ENCODE data around the gene TRIP13.

The TRIP13 gene

DNA sequence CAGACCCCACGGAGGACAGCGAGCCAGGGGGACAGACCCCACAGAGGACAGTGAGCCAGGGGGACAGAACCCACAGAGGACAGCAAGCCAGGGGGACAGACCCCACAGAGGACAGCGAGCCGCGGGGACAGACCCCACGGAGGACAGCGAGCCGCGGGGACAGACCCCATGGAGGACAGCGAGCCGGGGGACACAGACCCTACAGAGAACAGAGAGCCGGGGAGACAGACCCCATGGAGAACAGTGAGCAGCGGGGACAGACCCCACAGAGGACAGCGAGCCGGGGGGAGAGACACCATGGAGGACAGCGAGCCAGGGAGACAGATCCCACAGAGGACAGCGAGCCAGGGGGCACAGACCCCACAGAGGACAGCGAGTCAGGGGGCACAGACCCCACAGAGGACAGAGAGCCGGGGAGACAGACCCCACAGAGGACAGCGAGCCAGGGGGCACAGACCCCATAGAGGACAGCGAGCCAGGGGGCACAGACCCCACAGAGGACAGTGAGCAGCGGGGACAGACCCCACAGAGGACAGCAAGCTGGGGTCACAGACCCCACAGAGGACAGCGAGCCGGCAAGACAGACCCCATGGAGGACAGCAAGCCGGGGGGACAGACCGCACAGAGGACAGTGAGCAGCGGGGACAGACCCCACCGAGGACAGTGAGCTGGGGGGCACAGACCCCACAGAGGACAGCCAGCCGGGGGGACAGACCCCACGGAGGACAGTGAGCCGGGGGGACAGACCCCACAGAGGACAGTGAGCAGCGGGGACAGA is 37.5 kb upstream of the TRIP13 start:
- no peak for DNase-seq

DNA sequence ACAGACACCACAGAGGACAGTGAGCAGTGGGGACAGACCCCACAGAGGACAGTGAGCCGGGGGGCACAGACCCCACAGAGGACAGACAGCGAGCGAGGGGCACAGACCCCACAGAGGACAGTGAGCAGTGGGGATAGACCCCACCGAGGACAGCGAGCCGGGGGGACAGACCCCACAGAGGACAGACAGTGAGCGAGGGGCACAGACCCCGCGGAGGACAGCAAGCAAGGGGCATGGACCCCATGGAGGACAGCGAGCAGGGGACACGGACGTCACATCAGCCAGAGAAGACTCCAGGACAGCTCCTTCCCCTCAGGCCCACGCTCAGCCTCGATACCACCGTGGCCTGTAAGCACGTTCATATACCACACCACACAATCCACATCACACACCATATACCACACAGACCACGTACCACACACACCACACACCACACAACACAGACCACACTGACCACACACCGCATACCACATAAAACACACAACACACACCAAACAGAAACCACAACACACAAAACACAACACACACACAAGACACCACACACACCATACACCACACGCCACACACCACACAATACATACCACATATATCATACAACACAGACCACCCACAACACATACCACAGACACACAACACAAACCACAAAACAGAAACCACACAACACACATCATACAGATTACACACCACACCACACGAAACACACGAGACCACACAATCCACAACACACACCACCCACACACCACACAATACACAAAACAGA is 36.7 kb upstream of the TRIP13 start:
- no peak for DNase-seq

DNA sequence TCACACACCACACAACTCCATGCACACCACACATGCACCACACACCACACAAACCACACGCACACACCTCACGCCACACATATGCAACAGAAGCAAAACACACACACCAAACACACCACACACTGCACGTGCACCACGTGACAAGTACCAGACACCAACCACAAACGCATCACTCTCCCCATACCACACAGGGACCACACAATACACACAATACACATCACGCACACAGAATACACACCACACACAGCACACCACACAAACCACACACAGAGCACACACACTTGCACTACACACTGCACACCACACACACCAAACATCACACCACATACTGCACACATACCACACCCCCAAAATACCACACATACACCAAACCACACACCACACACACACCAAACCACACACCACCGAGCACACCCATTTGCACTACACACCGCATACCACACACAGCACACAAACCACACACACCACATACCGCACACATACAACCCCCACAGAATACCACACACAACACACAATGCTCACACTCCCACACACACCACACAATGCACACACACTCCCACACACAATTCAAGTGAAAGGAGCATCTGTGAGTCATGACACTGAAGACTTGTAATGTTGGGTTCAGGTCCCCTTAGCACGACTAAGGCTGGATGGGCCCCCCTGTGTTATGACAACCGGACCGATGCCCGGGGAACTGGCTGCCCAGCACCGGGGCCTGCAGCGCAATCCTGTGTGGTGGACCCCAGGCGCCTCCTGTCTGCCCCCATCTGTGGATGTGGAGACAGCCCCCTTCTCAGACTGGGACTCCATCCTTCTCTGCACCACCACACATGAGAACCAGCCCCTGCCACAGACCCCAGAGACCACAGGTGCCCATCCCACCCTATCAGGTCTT is 35.9 kb upstream of the TRIP13 start:
- no peak for DNase-seq

DNA sequence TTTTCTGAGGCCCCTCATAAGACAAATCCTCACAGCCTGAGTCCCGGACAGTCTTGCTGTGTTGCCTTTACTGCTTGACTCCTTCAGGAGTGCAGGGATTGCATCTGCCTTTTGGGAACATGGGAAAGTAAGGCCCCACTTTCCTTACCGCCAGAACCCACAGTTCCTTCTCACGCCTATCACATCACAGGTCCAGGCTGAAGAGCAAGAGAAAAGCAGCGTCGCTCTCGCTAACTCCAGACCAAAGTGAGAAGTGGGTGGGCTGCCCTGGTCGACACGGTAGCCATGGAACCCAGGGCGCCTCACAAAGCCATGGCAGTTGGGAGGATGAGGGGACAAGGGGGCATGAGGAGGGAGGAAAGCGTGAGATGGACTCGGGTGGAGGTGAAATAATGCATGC is 34.0 kb upstream of the TRIP13 start:
- DNase-seq = no peak

DNA sequence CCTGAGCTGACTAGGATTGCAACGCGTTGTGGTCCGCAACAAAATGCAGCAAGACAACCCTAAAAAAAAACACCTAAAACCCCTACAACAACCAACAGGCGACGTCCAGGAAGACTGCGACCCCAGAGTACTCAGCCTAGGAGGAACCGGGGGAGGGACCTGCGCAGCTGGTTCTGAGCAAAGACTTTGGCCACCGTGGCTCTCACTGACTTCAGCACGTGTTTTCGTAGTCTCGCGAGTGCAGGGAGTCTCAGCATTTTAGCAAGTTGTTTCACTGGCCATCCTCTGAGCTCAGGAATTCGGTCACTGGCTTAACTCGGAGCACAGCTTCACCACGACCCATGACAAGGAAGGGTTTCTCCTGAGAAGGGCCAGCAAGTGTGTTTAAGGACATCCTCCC is 33.3 kb upstream of the TRIP13 start:
- no peak for DNase-seq

DNA sequence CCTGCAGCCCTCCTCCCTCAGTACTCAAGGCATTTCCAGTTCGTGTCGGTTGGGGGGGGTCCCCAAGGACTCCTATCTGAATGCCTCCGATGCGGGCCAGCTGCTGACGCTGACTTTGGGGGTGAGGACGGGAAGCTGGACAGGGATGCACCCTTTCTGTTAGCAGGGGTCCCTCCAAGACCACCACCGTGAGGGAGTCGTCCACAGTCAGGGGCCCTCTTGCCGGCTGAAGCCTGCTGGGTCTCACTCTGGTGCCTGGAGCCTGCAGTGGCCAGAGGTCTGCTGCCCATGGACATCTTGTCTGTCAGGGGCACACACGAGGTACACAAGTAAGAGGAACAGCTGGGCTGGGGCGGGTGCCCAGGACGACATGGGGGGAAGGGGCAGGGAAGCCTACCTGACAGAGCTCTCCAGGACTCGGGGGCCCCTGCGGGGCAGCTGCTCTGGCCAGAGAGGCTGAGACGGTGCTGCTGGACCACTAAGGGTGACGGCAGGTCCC is 32.8 kb upstream of the TRIP13 start:
- DNase-seq = no peak

DNA sequence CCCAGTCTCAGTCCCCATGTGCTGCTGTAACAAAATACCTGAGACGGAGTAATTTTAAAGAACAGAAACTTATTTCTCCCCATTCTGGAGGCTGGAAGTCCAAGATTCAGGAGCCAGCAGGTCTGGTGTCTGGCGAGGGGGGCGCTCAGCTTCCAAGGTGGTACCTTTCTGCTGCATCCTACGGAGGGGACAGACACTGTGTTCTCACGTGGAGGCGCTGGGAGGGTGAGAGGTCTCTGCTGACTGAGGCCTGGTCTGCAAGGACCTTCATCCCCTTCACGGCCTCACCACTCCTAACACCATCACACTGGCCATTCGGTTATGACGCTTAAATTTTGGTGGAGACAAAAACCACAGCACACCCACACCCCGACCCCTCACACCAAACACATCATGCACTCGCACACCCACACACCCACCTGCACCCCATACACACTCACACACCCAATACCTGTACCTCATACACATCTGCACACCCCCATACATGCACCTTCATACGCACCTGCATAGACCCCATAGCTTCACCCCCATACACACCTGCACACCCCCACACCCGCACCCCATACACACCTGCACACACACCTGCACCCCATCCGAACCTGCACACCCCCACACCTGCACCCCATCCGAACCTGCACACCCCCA is 32.1 kb upstream of the TRIP13 start:
- no peak for DNase-seq

DNA sequence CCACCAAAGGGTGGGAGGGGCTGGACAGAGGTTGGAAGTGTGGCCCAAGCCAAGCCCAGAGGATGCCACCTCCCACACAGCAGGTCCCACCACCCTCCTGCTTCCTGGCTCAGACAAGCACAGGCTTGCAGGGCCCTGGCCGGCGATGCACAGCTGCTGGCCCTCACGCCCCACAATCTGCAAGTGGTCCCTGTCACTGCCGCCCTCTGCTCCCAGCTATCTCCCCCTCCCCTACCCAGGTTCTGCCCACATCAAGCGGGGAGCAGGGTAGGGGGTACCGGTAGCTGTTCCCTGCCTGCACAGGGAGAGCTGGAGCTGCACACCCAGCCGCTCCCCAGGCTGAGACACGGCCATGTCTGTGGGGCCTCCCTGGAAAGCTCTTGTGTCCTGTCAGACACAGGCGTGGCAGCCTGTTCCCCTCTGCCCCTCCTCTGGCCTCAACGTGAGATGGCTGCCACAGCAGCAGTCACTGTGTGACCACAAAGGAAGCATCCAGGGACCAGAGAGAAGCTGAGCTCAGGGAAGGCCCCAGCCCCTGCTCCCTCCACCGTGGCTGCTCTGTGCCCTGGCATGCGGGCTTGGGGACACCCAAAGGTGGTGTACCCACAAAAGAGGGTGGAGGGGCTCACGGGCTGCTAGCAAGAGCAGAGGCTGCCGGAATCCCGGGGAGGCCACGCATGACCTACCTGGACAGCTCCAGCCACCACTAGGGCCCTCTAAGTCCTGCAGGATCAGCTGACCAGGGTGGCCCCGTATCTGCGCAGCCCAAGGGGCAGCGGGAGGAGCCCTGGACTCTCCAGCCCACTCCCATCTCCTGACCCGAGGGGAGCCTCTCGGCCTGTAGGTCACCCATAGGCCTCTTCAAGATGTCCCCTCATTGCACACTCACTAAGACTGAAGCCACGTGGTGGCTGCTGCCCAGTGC is 31.0 kb upstream of the TRIP13 start:
- no peak for DNase-seq

DNA sequence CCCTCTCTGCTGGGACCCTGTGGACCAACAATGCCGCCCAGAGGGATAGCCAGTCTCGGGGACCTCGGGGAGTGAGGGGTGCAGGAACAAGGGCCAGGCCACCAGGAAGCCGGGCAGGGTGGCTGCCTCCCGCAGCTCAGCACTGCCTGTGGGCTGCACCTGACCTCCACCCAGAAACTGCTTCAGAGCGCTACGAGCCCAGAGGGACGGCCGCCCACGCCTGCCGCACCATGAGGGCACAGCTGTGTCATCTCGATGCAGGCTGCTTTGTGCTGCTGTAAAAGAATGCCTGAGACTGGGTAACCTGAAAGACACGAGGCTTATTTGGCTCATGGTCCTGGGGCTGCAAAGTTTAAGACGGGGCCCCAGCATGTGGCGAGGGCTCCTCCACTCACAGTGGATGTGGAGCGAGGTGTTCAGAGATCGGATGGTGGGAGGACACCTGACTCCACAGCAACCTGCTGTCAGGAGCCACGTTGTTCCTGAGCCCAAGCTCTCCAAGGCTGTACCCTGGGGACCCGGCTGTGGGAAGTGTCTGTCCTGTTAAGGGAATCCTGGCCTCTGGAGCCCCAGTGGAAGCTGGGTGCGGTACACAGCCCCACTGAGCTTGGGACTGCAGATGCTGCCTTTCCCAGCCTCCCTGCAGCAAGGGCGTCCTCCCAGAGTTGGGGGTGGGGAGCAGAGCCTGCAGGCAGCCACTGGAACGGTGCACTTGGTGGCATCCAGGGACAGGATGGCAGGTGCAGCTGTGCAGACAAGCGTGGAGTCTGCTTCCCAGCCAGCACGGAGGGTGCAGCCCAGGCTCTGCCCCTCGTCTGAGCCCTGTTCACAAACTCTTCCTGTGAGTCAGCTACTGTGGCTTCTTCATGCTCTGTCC is 30.1 kb upstream of the TRIP13 start:
- DNase-seq = no peak

DNA sequence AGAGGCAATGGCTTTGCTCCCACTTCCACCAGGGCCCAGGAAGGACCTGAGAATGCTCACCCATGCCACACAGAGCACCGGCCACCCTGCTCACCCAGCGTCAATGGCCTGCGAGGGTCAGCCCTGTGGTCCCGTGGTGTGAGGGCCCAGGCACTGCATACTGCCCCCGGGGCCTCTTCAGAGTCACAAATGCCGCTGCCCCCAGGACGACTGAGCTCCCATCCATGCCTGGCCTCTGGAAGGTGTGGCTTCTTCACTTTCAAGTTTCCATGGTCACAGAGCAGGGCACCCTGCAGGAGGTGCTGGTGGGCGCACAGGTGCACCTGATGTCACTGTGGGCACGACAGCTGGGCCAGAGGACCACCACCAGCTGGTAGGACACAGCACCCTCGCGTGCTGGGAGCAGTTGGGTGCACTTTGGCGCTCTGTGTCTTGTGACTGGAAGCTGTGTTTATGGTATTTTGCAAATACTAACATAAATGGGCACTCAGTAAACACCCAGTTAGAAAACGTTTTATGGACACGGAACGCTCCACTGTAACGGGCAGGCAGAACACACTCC is 29.4 kb upstream of the TRIP13 start:
- no peak for DNase-seq

DNA sequence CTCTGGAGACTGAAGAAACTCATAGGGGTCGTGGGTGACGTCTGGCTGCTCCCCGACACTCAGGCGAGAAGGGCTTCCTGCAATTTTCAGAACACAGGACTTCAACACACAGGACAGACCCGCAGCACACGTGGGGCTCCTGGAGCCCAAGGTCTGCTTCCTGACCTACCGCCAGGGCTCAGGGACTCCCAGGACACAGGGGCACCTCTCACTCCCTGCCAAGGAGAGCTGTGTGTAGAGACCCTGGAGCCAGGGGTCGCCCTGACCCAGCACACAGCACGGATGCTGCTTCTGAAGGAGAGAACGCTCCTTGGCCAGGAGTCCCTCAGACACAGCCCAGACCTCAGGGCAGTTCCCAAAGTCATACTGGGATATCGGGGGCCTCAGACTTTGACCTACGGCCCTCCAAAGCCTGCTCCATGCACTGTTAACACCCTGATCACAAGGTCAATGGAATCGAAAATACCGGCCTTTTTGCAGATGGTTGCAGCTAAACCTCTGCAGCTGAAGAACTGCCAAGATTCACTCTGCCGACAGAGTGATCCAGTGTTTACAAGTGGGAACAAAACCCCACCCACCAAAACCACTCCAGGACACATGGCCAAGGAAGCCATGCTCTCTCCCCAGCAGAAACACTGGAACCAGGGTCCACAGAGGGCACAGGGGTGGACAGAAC is 28.1 kb upstream of the TRIP13 start:
- DNase-seq = no peak

DNA sequence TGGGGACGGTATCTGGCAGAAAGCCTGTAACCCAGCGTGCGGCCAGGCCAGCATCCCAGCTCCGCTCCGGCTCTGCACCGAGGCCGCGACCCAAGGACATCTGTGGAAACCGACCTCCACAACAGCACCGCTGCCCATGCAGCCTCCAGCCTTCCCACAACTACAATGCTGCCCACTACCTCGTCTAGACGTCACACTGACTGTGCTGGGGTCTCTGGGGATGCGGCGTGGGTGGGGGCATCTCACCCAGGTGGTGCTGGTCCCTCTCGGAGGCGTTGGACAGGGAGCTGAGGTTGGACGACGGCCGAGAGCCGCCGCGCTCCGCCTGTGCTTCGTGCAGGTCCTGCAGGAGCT is 27.5 kb upstream of the TRIP13 start:
- DNase-seq = no peak

DNA sequence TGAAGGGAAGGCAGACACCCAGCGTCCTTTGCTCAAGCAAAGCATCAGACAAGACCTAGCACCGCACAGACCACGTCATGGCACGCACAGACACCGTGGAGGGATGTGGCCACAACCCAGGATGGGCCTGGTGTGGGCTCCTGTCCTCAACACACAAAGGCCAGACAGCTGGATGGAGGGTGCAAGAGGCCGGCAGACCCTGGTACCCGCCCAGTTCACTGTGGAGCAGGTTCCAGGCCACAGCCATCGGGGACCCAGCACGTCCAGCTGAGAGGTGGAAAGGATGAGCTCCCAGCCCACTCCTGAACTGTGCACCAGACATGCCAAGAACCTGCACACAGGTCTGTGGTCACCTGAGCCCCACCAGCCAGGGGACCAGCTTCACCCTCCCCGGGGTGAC is 26.9 kb upstream of the TRIP13 start:
- no peak for DNase-seq

DNA sequence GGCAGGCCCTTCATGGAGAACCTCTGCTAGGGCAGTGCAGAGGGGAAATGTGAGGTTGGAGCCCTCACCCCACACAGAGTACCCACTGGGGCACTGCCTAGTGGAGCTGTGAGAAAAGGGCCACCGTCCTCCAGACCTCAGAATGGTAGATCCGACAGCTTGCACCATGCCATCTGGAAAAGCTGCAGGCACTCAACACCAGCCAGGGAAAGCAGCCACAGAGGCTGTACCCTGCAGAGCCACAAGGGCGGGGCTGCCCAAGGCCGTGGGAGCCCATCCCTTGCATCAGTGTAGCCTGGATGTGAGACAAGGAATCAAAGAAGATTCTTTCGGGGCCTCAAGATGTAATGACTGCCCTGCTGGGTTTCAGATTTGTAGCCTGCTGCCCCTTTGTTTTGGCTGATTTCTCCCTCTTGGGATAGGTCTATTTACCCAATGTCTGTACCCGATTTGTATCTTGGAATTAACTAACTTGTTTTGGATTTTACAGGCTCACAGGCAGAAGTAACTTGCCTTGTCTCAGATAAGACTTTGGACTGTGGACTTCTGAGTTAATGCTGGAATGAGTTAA is 25.3 kb upstream of the TRIP13 start:
- no peak for DNase-seq

DNA sequence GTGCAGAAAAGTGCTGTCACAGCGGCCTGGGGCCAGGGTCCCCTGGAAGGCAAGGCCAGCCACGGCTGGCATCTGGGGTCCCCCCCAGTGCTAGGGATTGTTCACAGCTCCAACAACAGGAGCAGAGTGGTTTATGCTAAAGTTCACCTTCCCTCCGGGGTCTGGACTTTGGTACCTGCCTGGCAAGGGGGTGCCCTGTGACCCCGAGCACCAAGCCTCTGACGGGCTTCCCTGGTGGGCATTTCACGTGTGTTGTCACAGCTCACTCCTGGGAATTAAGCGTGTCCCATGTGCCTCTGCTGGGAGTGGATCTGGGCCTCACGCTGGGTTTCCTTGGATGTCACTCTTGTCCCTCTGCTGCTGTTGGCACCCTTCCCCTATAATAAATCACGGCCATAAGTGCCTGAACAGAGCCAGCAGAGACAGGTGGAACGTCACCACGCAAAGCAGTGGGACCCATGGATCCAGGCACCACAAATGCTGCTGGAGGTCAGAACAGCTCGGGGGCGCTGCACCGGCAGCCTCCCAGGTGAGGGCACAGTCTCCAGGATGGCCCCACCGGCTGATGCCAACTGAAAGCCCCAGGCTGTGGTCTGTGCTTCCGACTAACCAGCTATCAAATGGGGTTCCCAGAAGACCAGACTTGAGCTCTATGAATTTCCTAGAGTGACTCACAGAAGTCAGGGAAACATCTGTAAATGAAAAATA is 24.1 kb upstream of the TRIP13 start:
- no peak for DNase-seq

DNA sequence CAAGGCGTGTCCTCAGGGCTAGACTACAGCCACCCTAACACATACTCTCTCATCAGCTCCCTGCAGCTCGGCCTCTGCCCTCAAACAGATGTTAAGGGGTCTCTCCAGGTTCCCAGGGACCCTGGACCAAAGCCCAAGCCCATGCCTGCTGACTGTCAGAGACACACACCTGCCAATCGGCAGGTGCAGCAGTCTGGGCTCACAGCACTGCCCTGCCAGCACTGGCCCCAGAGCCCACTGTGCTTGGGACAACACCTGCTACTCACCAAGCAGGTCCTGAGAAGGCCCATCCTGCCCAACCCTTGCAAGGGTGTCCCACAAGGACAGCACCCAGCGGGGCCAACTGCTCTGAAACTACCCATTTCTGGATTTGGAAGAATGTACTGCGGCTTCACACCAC is 21.7 kb upstream of the TRIP13 start:
- no peak for DNase-seq

DNA sequence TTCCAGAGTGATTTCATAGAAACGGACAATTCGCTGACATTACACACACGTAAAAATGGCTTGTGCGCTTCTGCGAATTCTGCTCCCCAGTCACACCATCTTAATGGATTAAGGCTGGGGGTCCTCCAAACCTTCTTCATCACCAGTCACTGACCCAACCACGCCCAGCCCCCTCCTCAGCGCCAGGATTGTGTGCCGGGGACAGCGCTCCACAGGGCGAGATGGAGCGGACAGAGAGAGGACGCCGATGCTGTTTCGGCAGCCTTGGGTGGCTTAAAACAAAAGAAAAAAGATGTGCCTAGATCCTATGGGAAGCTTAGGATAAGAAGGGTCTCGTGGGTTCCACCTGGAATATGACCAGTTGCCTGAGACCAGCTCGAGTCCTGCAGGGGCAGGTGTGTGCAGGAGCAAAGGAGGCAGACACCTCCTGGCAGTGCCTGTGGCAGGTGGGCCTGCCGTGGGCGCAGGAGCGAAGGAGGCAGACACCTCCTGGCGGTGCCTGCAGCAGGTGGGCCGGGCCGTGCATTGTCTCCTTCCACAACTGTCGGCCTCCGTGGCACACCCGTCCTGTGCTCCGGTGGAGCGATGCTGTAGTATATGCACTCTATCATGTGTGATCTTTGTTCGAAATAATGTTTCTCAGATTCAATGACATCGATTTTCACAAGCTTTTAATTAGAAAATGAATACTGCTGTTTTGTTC is 20.9 kb upstream of the TRIP13 start:
- DNase-seq = no peak

DNA sequence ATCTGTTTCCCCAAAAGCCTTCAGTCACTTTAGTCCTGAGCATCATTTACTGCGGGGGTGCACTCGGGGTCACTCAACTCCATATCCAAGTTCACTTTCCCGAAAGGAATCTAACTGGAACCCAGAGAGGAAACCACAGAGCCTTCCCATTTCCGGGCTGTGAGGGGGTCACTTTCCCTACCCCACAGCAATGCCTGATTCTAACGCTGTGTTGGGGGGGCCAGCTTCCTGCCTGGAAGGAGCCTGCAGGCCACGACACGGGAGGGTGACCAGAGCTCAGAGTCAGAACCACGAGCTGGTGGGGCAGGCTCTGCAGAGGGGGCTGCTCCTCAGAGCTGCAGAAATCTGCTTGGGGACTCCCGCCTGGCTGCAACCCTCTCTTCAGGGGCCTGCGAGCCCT is 20.4 kb upstream of the TRIP13 start:
- no peak for DNase-seq
